DMS79 (cell line): Measurements from ENCODE around the gene LZTFL1.
A peak's percentile ranks its signal among the peaks of the same experiment; 100 is the strongest.

Source experiments
- DNase-seq: peaks from one replicate; lab custom pipeline; 2025; lab: John Stamatoyannopoulos, UW

Gene LZTFL1

DNA sequence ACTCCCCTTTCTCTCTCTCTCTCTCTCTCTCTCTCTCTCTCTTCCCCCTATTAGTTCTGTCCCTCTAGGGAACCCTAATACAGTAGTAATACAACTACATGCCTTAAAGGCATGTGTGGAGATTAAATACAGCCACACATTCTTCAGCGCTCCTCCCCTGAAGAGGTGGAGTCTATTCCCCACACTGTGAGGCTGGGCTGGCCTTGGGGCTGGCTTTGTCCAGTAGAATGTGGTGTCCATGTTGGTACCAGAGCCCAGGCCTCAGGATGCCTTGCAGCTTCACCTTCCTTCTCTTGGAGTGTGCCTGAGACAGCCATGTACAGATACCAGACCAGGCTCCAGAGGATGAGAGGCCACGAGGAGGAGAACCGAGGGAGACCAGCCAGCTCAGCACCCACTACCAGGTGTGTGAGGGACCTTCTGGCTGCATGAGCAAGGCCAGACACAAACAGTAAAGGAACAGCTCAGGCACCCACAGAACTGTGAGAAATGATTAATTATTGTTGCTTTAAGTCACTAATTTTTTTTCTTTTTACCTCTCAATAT is 56.2 kb downstream of the LZTFL1 start:
- no peak for DNase-seq

DNA sequence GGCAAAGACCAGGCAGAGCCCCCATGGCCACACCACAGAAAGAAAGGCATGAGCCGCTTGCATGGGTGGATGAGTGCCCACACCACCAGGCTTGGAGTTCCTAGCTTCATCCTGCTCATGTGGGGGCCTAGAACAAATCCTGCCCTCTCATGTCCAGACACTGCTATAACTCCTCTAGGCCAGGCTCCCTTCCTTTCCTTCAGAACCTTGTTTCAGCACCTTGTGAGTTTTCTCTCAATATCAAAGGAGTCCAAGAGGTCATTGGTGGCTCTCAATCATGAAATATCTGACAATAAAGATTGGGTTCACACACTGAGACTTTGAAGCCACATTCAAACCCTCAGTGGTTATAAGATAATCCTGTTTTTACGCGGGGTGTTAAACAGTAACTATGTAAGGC is 58.3 kb downstream of the LZTFL1 start:
- no peak for DNase-seq

DNA sequence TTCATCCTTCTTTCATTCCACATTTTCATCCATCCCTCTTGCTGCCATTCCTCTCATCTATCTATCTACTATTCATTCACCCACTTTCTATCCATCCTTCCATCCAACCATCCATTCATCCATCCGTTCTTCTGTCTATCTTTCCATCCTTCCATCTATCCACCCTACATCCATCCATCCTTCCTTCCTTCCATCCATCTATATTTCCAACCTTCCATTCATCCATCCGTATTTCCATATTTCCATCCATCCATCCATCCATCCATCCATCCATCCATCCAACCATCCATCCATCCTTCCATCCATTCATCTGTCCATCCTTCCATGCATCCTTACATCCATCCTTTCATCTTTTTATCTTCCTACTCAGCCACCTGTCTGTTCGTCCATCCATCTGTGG is 59.5 kb downstream of the LZTFL1 start:
- no peak for DNase-seq

DNA sequence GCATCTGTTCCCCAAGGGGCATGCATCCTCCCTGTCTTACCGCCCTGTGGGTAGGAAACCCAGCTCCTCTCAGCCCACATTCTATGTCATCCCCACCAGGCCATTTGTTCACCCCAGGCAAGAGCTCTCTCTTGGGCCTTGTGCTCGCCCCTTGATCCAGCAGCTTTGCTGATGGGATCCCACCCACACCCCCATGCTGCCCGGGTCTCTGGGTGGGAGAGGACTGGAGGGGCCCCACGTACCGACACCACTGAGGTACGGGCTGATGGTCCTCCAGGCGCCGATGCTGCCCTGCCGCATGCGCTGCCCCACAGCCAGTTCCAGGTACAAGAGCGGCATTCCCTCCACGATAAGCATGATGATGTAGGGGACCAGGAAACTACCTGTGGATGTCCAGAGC is 60.1 kb downstream of the LZTFL1 start:
- DNase-seq: no peak

DNA sequence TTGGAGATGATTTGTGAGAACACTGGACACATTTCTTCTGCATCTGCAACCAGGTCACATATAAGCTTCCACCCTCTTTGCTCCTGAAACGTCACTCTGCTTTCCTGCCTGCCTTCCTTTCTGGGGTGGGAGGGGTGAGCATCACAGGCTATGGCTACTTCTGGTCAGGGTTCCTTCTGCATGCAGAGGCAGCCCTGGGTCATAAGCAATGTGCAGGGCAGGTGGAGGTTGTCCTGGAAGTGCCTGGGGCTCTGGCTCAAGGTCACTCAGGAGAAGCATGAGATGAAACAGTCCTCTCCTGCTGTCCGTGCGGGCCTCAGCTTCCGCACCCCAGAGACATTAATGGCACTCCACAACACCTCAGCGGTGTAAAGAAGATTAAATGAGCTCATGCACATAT is 60.6 kb downstream of the LZTFL1 start:
- no peak for DNase-seq

DNA sequence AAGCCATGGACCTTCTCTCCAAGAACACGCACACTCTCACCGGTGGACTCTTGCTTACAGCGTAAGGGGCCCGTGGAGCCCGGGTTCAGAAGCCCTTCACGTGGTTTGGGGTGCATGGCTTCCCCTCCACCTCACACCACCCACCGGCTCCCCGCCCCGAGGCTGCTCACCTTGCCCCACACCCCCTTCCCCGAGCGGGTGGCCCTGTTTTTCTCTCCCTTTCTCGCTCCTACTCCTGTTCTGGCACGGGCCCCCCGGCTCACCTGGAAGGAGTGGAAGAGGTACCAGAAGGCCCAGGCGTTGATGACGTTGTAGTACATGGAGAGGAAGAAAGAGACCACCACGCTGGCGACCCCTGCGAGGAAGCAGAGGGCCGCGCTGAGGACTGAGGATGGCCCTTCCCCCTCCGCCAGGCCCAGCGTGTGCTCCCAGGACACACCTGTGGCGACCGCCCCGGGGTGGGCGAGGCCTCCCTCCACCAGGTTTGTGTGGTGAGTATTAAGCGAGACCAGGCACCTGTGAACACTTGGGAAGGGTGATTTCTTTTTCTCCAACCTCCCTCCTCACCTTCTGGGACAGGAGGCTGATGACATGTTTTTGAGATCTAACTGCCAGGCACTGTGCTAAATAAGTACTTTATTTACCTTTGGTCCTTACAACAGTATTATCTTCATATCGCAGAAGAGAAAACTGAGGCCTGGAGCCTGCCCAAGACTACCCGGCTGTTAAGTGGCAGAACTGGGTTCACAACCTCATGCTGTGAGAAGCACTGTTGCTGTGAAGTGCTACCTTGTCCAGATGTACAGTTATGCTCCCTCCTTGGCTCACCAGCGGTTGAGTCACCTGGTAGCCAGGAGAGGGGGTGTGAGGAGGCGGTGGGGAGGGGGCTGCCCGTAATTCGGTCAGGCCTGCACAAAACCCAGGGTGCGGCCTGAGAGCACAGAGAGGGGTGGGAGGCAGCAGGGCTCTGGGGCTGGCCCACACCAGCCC is 61.9 kb downstream of the LZTFL1 start:
- no peak for DNase-seq

DNA sequence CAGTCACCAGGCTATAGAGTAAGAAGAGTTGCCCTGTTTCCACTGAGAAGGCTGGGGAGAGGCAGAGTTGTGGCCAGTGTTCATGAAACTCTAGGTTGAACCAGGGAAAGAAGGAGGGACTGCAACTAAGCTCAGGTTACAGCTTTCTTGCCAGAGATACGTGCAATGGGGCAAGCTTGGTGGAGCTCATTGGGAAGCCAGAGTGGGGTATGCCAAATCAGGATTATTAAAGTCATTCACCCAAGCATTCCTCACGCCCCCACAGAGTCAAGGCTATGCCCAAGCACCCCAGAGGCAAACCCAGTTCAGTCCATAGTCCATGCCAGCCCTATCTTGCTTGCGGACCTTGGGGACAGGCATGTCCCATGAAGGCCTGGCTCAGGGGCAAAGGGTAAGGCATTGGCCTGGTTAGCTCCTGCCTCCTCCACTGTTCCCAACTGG is 63.1 kb downstream of the LZTFL1 start:
- no peak for DNase-seq

DNA sequence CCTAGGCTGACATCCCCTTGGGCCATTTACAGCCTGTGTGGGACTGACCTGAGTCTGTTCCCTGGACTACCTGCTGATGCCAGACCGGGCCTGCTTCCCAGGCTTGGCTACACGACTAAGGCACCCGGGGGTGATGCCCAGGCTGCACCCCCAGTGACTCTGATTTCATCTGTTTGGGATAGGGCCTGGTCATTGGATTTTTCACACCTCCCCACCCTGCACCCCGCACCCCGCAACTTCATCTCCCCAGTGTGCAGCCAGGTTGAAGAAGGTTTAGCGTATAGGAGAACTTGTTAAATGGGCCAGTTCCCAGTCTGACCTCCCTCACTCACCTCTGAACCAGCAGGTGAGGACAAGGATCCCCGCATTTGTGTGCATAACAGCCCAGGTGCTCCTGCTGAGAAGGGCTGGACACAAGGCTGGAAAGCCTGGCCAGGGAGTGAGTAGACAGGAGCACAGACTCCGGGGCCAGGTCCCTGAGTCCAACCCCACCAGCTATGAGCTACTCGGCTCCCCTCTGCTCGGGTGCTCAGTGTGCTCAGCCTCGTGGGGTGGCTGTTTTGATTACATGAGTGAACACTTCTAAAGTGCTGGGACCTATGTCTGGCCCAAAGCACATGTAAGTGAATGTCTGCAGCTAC is 64.1 kb downstream of the LZTFL1 start:
- no peak for DNase-seq

DNA sequence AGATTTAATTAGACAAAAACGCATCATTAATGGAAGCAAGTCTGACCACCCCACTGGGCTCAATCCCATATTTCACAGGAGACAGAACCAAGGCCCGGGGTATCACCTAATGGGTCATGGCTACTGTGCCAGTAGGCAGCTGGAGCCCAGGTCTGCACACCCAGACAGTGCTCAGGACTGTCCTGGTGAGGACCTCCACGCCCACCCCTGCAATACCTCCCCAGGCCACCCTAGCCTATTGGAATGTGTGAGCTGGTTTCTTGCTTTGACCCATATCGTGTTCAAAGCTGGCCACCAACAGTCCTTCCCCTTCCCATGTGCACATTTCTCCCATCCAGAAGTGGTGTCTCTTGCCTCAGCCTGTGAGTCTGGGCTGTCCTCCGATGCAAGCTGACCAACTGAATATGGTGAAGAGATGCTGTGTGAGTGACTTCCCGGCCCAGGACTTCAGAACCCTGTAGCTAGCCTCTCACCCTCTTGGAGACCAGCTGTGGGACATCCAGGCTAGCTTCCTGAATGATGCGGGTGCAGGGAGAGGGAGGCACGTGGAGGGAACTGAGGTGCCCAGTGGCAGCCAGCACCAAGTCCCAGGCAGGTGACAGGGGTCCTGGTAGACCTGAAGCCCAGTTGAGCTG is 64.7 kb downstream of the LZTFL1 start:
- no peak for DNase-seq

DNA sequence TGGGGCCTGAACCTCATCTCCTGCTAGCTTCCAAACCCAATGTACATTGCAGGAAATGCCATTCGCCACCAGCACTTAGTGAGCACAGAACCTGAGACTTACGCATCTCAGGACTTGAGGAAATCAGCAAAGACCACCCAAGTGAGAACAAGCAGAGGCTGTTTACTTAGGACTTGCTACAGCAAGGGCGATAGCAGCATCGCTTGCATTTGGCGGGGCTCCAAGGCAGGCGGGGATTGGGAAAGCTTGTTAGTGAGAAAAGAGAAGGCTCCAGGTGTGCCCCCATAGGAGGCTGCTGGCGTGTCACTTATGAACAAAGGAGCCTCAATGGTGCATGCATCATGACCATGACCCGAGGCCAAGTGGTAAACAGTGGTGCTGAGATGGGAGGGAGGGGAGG is 65.3 kb downstream of the LZTFL1 start:
- DNase-seq: peak; percentile 77

DNA sequence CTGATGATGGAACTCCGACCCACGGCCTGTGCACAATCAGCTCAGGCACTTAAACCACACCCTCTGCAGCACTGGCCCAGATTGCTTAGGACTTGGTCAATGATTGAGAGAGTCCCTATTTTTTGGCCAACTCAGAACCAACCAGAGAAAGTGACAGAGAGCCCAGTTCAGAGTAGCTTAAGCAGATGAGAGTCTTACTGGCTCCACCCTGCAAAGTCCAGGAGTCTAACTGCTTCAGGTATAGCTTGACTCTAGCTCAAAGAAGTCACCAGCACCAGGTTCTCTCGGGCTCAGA is 65.7 kb downstream of the LZTFL1 start:
- DNase-seq: no peak

DNA sequence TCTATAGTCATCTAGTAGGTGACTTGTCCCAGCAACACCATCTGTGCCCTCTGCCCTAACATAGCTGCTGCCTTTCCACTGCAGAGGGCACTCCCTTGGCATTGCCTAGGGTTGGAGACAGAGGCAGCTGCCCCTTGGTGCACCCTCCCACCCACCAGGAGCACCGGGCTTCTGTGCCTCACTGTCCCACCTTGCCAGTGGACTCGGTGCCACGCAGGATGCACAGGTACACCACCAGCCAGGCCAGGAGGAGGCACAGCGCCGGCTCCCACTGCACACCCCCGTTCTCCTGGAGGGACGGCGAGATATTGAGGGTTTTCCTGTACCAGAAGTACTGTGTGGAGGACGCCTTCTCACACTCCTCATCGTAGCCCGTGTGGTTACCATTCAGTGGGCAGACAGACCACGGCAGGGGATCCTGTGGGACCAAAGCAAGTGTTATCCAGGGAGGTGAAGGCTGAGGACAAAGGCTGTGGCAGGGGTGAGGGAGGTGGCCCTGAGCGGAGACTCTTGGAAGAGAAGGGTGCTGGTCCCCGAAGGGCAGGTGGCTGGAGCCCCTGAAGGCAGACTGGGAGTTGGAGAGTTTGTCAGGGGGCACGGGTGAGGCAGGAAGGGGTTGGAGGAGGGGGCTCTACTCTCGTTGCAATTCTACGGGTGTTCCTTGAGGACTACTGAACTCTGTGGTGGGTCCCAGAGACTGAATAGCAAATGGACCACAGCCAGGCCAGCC is 66.2 kb downstream of the LZTFL1 start:
- no peak for DNase-seq

DNA sequence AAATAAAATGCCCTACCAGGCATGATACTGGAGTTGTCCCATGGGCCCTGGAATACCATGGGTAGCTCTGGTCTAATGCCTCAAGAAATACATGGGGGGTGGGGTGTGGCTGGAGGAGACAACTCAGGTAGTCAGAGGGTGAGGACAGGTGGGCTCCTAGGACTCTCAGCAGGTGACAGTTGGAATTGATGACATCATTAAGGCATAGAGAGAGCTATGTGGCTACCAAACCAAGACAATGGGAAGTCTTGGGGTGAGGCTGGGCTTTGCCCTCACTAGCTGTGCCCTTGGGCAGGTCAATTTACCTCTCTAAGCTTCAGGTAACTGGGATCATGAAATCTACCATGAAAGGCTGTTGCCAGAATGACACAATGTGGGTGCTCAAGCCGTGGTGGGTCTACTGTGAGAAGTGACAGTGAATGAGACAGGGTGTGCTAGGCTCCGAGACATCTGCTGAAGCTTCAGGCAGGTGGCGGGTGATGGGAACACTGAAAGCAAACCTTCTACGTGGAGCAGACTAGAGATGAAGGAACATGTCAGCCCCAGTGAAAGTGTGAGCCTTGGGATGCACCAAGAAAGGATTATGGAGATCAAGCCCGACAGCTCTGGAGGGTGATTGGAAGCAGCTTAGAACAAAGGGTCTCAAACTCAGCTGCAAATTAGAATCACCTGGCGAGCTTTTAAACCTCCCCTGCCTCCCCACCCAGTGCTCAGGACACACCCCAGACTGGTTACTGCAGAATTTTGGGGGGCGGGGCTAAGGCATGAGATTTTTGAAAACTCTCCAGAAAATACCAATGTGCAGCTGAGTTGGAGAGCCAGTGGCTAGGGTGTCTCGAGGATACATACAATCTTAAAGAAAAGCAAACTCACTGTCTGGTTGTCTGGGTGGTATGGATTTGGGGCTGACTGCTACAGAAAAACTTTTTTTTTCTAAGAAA is 67.1 kb downstream of the LZTFL1 start:
- no peak for DNase-seq

DNA sequence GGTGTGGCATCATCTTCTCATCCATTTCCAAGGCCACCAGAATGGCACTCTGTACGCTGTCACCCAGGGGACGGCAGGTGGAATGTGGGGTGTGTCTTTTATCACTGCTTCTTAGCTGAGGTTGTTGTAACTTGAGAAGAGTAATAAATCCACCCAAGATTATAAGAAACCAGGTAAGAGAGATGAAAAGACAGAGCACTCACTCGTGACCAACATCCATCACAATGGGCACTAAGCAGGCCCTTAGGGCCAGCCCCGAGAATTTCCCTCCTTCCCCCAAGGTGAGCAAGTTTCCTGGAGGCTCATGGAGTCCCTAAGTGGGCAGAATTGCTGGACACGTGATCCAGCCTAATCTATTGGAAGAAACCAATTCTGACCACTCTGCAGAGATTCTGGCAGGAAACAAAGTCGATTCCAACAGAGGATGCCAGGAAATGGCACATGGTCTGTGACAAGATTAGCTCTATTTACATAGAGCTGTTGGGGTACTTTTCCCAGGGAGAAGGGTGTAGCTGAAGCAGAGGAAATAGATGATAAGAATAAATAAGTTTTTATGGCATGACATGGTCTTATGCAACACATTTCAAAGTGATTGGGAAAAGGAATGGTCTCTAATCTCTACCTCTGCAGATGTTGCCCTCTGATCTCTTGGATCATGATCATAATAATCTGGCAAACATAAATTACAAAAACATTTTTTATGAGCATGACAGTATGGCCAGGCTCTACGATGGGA is 68.0 kb downstream of the LZTFL1 start:
- no peak for DNase-seq
